H1 (cell line): ENCODE measurements around the gene EGLN3. TPM values are rescaled to one million over a fixed set of nuclear protein-coding genes. Genes with fewer than 3 reads are reported as not detected.

Experiments
- CTCF ChIA-PET: fragments of 300-600 bp; sonication (Branson Sonifier 250); formaldehyde crosslinking; loops from one replicate; lab custom pipeline; 2021; ENCODE audit not compliant: partially characterized antibody; lab: Charles Lee
- POLR2A ChIA-PET: fragments of 300-600 bp; sonication (Branson Sonifier 250); formaldehyde crosslinking; loops from one replicate; lab custom pipeline; 2021; ENCODE audit warnings: inconsistent platforms; ENCODE audit not compliant: partially characterized antibody; lab: Charles Lee
- DNase-seq, 2 experiments: peaks; one replicate each; pipeline versions ENCODE4 v3.0.0 to v3.0.0-alpha.2; 2010 to 2022; ENCODE audit warnings: low spot score in 2 of 2, low read depth in 1 of 2, mixed read lengths in 1 of 2
- FAIRE-seq: peaks from 2 replicates; lab custom pipeline; 2011; peaks lifted over from hg19 to GRCh38; lab: Jason Lieb, UNC
- H2AFZ ChIP-seq: 2 replicates; pipeline ENCODE4 v1.8.1; 2012; ENCODE audit warnings: low read length, inconsistent platforms
- H2AK5ac ChIP-seq: 2 replicates; pipeline ENCODE4 v1.6.1; 2013; ENCODE audit warnings: low read depth, low read length
- H2BK120ac ChIP-seq: replicated peaks from 2 replicates; pipeline ENCODE3; 2013; ENCODE audit warnings: low read depth, low read length, inconsistent platforms
- H2BK12ac ChIP-seq: 2 replicates; pipeline ENCODE4 v1.6.1; 2013; ENCODE audit warnings: low read depth, low read length
- H2BK15ac ChIP-seq: 2 replicates; pipeline ENCODE4 v1.6.1; 2013; ENCODE audit warnings: low read length
- H2BK20ac ChIP-seq: 2 replicates; pipeline ENCODE4 v1.6.1; 2013; ENCODE audit warnings: low read length
- H2BK5ac ChIP-seq: 2 replicates; pipeline ENCODE4 v1.6.1; 2013; ENCODE audit warnings: low read depth, low read length
- H3K14ac ChIP-seq: 2 replicates; pipeline ENCODE4 v1.6.1; 2013; ENCODE audit warnings: inconsistent platforms; ENCODE audit not compliant: insufficient read length
- H3K18ac ChIP-seq: 2 replicates; pipeline ENCODE4 v1.6.1; 2013; ENCODE audit warnings: low read length; ENCODE audit errors: extremely low read depth
- H3K23ac ChIP-seq: 2 replicates; pipeline ENCODE4 v1.6.1; 2013; ENCODE audit warnings: inconsistent platforms; ENCODE audit not compliant: insufficient read length
- H3K23me2 ChIP-seq: 2 replicates; pipeline ENCODE4 v1.6.1; 2013; ENCODE audit warnings: low read depth, low read length
- H3K27ac ChIP-seq: 2 replicates; pipeline ENCODE4 v1.6.1; 2011; ENCODE audit warnings: low read depth, low read length, inconsistent platforms
- H3K27me3 ChIP-seq, 4 experiments: replicated peaks in 1 of 4; 1 replicate in 1 of 4; 2 replicates in 3 of 4; pipeline versions ENCODE4 v1.6.1 to v1.8.1; 2011 to 2013; ENCODE audit warnings: low read length in 3 of 4, mild to moderate bottlenecking in 3 of 4, inconsistent platforms in 2 of 4, mixed read lengths in 2 of 4, moderate library complexity in 1 of 4; ENCODE audit not compliant: control insufficient read depth in 3 of 4, insufficient read depth in 3 of 4; ENCODE audit errors: extremely low read depth in 1 of 4
- H3K36me3 ChIP-seq, 4 experiments: 2 replicates each; pipeline versions ENCODE4 v1.6.1 to v1.8.1; 2011 to 2013; ENCODE audit warnings: mild to moderate bottlenecking in 4 of 4, low read length in 3 of 4, moderate library complexity in 2 of 4, control low read depth in 1 of 4, inconsistent platforms in 1 of 4; ENCODE audit not compliant: insufficient read depth in 4 of 4, control insufficient read depth in 2 of 4
- H3K4ac ChIP-seq: replicated peaks from 2 replicates; pipeline ENCODE3; 2013; ENCODE audit warnings: low read length, low read depth, mixed read lengths, inconsistent platforms; ENCODE audit not compliant: insufficient read length
- H3K4me1 ChIP-seq, 4 experiments: replicated peaks in 1 of 4; 1 replicate in 1 of 4; 2 replicates in 3 of 4; pipeline versions ENCODE4 v1.6.1 to v1.8.1; 2011 to 2013; ENCODE audit warnings: low read length in 3 of 4, inconsistent platforms in 2 of 4, mixed read lengths in 1 of 4; ENCODE audit not compliant: insufficient read depth in 4 of 4, control insufficient read depth in 3 of 4
- H3K4me2 ChIP-seq, 2 experiments: 2 replicates each; pipeline versions ENCODE4 v1.6.1 to v1.8.1; 2011 to 2013; ENCODE audit warnings: low read depth in 2 of 2, low read length in 2 of 2, control low read depth in 1 of 2, inconsistent platforms in 1 of 2, mild to moderate bottlenecking in 1 of 2; ENCODE audit not compliant: insufficient read depth in 1 of 2
- H3K4me3 ChIP-seq, 4 experiments: fragments of 200-600, 300-600 bp in 1 of 4; sonication (generic), shearing (Covaris generic), sonication (Bioruptor Twin) in 1 of 4; 2 replicates each; pipeline versions ENCODE4 v1.5.1 to v1.8.1; 2011 to 2016; ENCODE audit warnings: low read length in 4 of 4, low read depth in 3 of 4, control low read depth in 2 of 4, inconsistent platforms in 2 of 4, mild to moderate bottlenecking in 2 of 4, mixed read lengths in 1 of 4, moderate library complexity in 1 of 4; ENCODE audit not compliant: insufficient read depth in 2 of 4; ENCODE audit errors: extremely low read depth in 1 of 4
- H3K56ac ChIP-seq: replicated peaks from 2 replicates; pipeline ENCODE3; 2013; ENCODE audit warnings: low read depth, mild to moderate bottlenecking, mixed read lengths, low read length, inconsistent platforms; ENCODE audit not compliant: insufficient read length
- H3K79me1 ChIP-seq: 2 replicates; pipeline ENCODE4 v1.6.1; 2013; ENCODE audit warnings: low read depth, low read length, control low read depth
- H3K79me2 ChIP-seq, 2 experiments: 2 replicates each; pipeline versions ENCODE4 v1.6.1 to v1.8.1; 2012 to 2013; ENCODE audit warnings: low read length in 2 of 2, mild to moderate bottlenecking in 2 of 2, inconsistent platforms in 1 of 2; ENCODE audit not compliant: insufficient read depth in 2 of 2, control insufficient read depth in 1 of 2
- H3K9ac ChIP-seq, 4 experiments: replicated peaks in 1 of 4; 1 replicate in 1 of 4; 2 replicates in 3 of 4; pipeline versions ENCODE4 v1.6.1 to v1.8.1; 2011 to 2013; ENCODE audit warnings: low read depth in 3 of 4, low read length in 3 of 4, control low read depth in 2 of 4, mild to moderate bottlenecking in 2 of 4, moderate library complexity in 2 of 4, inconsistent platforms in 1 of 4; ENCODE audit errors: extremely low read depth in 1 of 4
- H3K9me3 ChIP-seq, 2 experiments: 2 replicates each; pipeline versions ENCODE4 v1.6.1 to v1.8.1; 2012 to 2013; ENCODE audit warnings: mild to moderate bottlenecking in 2 of 2, moderate library complexity in 2 of 2, control low read depth in 1 of 2, inconsistent platforms in 1 of 2, low read depth in 1 of 2, low read length in 1 of 2, mixed read lengths in 1 of 2; ENCODE audit not compliant: insufficient read depth in 2 of 2
- H4K20me1 ChIP-seq, 2 experiments: replicated peaks in 1 of 2; 2 replicates each; pipeline versions ENCODE3 to v1.8.1; 2011 to 2013; ENCODE audit warnings: inconsistent platforms in 2 of 2, low read length in 2 of 2, mild to moderate bottlenecking in 1 of 2; ENCODE audit not compliant: insufficient read depth in 2 of 2, control insufficient read depth in 1 of 2
- H4K5ac ChIP-seq: 2 replicates; pipeline ENCODE4 v1.6.1; 2013; ENCODE audit warnings: low read length, low read depth, mixed read lengths, inconsistent platforms; ENCODE audit not compliant: insufficient read length
- H4K8ac ChIP-seq: 2 replicates; pipeline ENCODE4 v1.8.0; 2013; ENCODE audit warnings: mild to moderate bottlenecking, moderate library complexity, low read length, inconsistent platforms; ENCODE audit not compliant: insufficient read depth; ENCODE audit errors: extremely low read depth
- H4K91ac ChIP-seq: replicated peaks from 2 replicates; pipeline ENCODE3; 2013; ENCODE audit warnings: low read length, mixed read lengths, inconsistent platforms; ENCODE audit not compliant: insufficient read length
- ASH2L ChIP-seq: fragments of 200-600, 300-600 bp; sonication (generic); IDR thresholded peaks from one replicate; pipeline ENCODE4 v1.7.1; 2017; ENCODE audit warnings: low read length
- CTCF ChIP-seq, 3 experiments: IDR thresholded peaks; 1 replicate in 2 of 3; 2 replicates in 1 of 3; pipeline versions ENCODE4 v1.5.1 to v1.6.1; 2011; ENCODE audit warnings: low read length in 3 of 3, mild to moderate bottlenecking in 3 of 3, inconsistent platforms in 2 of 3, low read depth in 1 of 3, moderate library complexity in 1 of 3; ENCODE audit not compliant: insufficient read depth in 1 of 3; ENCODE audit errors: control extremely low read depth in 1 of 3
- JUN ChIP-seq: IDR thresholded peaks from 2 replicates; pipeline ENCODE4 v1.6.1; 2011; ENCODE audit warnings: low read depth, mild to moderate bottlenecking, improper control_type of control experiment, low read length
- POLR2A ChIP-seq, 2 experiments: IDR thresholded peaks; 1 replicate in 1 of 2; 2 replicates in 1 of 2; pipeline ENCODE4 v1.6.1; 2011; ENCODE audit warnings: low read depth in 2 of 2, low read length in 2 of 2, mild to moderate bottlenecking in 2 of 2; ENCODE audit errors: control extremely low read depth in 1 of 2
- RNF2 ChIP-seq: fragments of 200-900, 300-1000 bp; sonication (generic); IDR thresholded peaks from 2 replicates; pipeline ENCODE4 v1.7.1; 2016; ENCODE audit warnings: borderline replicate concordance, low read depth, mild to moderate bottlenecking, antibody characterized with exemption, low read length; ENCODE audit not compliant: poor library complexity, severe bottlenecking; ENCODE audit errors: missing control alignments
- SRF ChIP-seq: IDR thresholded peaks from 2 replicates; pipeline ENCODE4 v1.6.1; 2011; ENCODE audit warnings: mild to moderate bottlenecking, low read depth, low read length, moderate library complexity
- WGBS, 2 experiments: shearing (Covaris generic) in 1 of 2; methylation state at CpG; one replicate each; pipeline versions ENCODE4 v1.1.6 to v1.1.7; 2013 to 2015; ENCODE audit warnings: low lambda C conversion rate in 2 of 2, mixed read lengths in 2 of 2, inconsistent platforms in 1 of 2, low coverage in 1 of 2, missing lambda C conversion rate in 1 of 2; ENCODE audit not compliant: insufficient replicate concordance in 2 of 2, insufficient coverage in 1 of 2, insufficient read length in 1 of 2; ENCODE audit errors: extremely low coverage in 1 of 2, missing lambda C conversion rate in 1 of 2; 5-methylcytosine and 5-hydroxymethylcytosine counted together
- polyA plus RNA-seq, 7 experiments: library from polyadenylated mRNA; depleted of rRNA in 3 of 7; stranded (reverse) in 5 of 7; unstranded in 2 of 7; fragments of >200 nt in 5 of 7; fragments of 200-250 nt in 2 of 7; gene quantifications; 1 replicate in 5 of 7; 2 replicates in 1 of 7; 4 replicates in 1 of 7; pipeline versions ENCODE4 v1.2.1 to v1.2.3, GENCODE V29; 2011 to 2013; ENCODE audit warnings: missing spikeins in 2 of 7, mixed read lengths in 2 of 7
- total RNA-seq: library from RNA; stranded (reverse); fragmentation: NEBNext Ultra II Directional; extraction: Animal tissue kit (Norgen Biotek cat#: 25700); gene quantifications from 2 replicates; pipeline ENCODE4 v1.2.1, GENCODE V29; 2021

EGLN3 gene
- total and polyA plus RNA-seq, 2 of the 8 experiments (the other 6 are each of a cell fraction or from before 2014, with no cell fraction given): 10.6 to 27.3 TPM

- Histone ChIP-seq H3K14ac (no peak overlapping the region), H2BK15ac (no peak overlapping the region), H4K20me1 (peaks cover 0 to 5% of the 10 kb centered on the region in 2 experiments), H3K18ac (no peak overlapping the region), H3K23ac (no peak overlapping the region), H3K36me3 (peaks cover 6 to 39% (median 17%) of the 10 kb centered on the region in 4 experiments; a peak in 7 of 8 replicates), H2BK120ac (no peak overlapping the region), H3K27ac (no peak overlapping the region), H2BK5ac (no peak overlapping the region), H2AK5ac (no peak overlapping the region), H3K9me3 (no peaks in the 10 kb centered on the region), H3K4me1 (peaks cover 7 to 19% (median 17%) of the 10 kb centered on the region in 4 experiments; a peak in 6 of 7 replicates), H4K5ac (no peak overlapping the region), H3K79me2 (peaks cover 0 to 46% of the 10 kb centered on the region in 2 experiments; a peak in 3 of 4 replicates), H3K79me1 (peaks cover 5% of the 10 kb centered on the region; the same call in 1 of the 2 replicates), H4K91ac (no peak overlapping the region), H3K4me2 (no peak overlapping the region), H3K4me3 (no peak overlapping the region), H3K27me3 (no peaks in the 10 kb centered on the region), H3K56ac (no peak overlapping the region), H3K9ac (no peak overlapping the region), H3K4ac (no peak overlapping the region), H2BK12ac (no peak overlapping the region), H3K23me2 (no peaks in the 10 kb centered on the region), H2BK20ac (no peak overlapping the region), H2AFZ (no peak overlapping the region), H4K8ac (no peak overlapping the region)
- no peak for TF ChIP-seq JUN
- no peak for TF ChIP-seq SRF
- no peak for TF ChIP-seq CTCF (IDR thresholded peaks at IDR 0.05; ENCODE audit: control extremely low read depth in 1 of 3, insufficient read depth in 1 of 3, low read depth in 1 of 3, low read length in 3 of 3)
- no peak for TF ChIP-seq ASH2L
- TF ChIP-seq POLR2A (IDR thresholded peaks at IDR 0.05; ENCODE audit: control extremely low read depth in 1 of 2, low read depth in 2 of 2, low read length in 2 of 2): no peak
- no peak for TF ChIP-seq RNF2
- FAIRE-seq: no peak
- DNase-seq: no peak
- POLR2A ChIA-PET: no interaction called here
- CTCF ChIA-PET: no interaction called here
- 92% methylated on average over 2 of the region's 2 CpGs; no CpG with 5 or more reads in 1 of the 2 experiments for WGBS, 2 experiments
These were observed 20.4 kb downstream of the EGLN3 start for GRCh38 chr14:33930439-33930838.
